Ovary (tissue), 10 donors: Measurements from ENCODE around the gene ABHD4. TPM values are rescaled to one million over a fixed set of nuclear protein-coding genes. Genes with fewer than 3 reads are reported as not detected.

Experiments
- DNase-seq, 5 donors: peaks; one replicate each; pipeline ENCODE4 v3.0.0-alpha.2; 2019 to 2020
- H3K27ac ChIP-seq, 2 donors: fragments of 200-600 bp; one replicate each; pipeline versions ENCODE4 v1.5.1 to v1.8.0; 2019 to 2022
- H3K27me3 ChIP-seq: fragments of 200-600 bp; one replicate; pipeline ENCODE4 v1.8.0; 2022
- H3K36me3 ChIP-seq: fragments of 200-600 bp; sonication (generic); one replicate; pipeline ENCODE4 v1.5.1; 2019
- H3K4me1 ChIP-seq: one replicate; pipeline ENCODE4 v1.8.1; 2013; ENCODE audit warnings: mild to moderate bottlenecking, moderate library complexity; ENCODE audit not compliant: insufficient read depth
- H3K4me3 ChIP-seq: fragments of 200-600 bp; sonication (generic); one replicate; pipeline ENCODE4 v1.5.1; 2017
- H3K9me3 ChIP-seq, 2 donors: fragments of 200-600 bp in 1 of 2; sonication (generic) in 1 of 2; one replicate each; pipeline versions ENCODE4 v1.5.1 to v1.8.1; 2013 to 2019; ENCODE audit warnings: mild to moderate bottlenecking in 1 of 2, moderate library complexity in 1 of 2
- CTCF ChIP-seq, 3 donors: fragments of 450-650 bp in 2 of 3; fragments of 200-600 bp in 1 of 3; IDR thresholded peaks; one replicate each; pipeline versions ENCODE4 v1.5.1 to v1.8.0; 2016 to 2022; ENCODE audit warnings: antibody characterized with exemption in 3 of 3, mild to moderate bottlenecking in 1 of 3
- EP300 ChIP-seq: sonication (generic); formaldehyde crosslinking; IDR thresholded peaks from one replicate; pipeline ENCODE4 v1.6.1; 2017; ENCODE audit warnings: antibody characterized with exemption
- POLR2A ChIP-seq: fragments of 450-650 bp; IDR thresholded peaks from one replicate; pipeline ENCODE4 v1.6.1; 2017; ENCODE audit warnings: antibody characterized with exemption, mild to moderate bottlenecking, moderate library complexity
- WGBS, 3 donors: extraction: QIAGEN DNeasy Blood & Tissue Kit in 1 of 3; methylation state at CpG; one replicate each; pipeline versions ENCODE4 v1.1.5 to v1.1.7; 2013 to 2017; 5-methylcytosine and 5-hydroxymethylcytosine counted together
- intact Hi-C, 4 donors: fragments of 100-400 bp; cut with DNase I; formaldehyde crosslinking; loops; one replicate each; pipeline versions ENCODE4 v1.11.0 to v1.15.1; 2022 to 2023
- long read RNA-seq, 3 donors: library from polyadenylated mRNA in 2 of 3; unstranded in 2 of 3; transcript quantifications; one replicate each; pipeline ENCODE4 v2.0.0 and lab custom pipeline, GENCODE V29; 2021 to 2026
- polyA plus RNA-seq, 2 donors: library from polyadenylated mRNA; stranded (reverse); fragments of 200-250 nt in 1 of 2; fragments of 350-450 nt in 1 of 2; fragmentation: Illumina TruSeq in 1 of 2; extraction: RNeasy Lipid Tissue Mini Kit (QIAGEN cat#74804) in 1 of 2; gene quantifications; one replicate each; pipeline ENCODE4 v1.2.3, GENCODE V29; 2013 to 2014
- total RNA-seq, 7 donors: library from RNA; depleted of rRNA in 2 of 7; stranded (reverse); fragments of >200 nt in 2 of 7; fragmentation: NEBNext Ultra II Directional in 3 of 7; extraction: Animal tissue kit (Norgen Biotek cat#: 25700) in 3 of 7; gene quantifications; one replicate each; pipeline versions ENCODE4 v1.1.0 to v1.2.4, GENCODE V29; 2016 to 2023
- donor health status: DM: no; HTN: no; CAD: no; lungs with moderate emphysema.
- donor health status: DM: no; HTN: no; CAD: no.
- donor health status: Bipolar disorder and iron deficiency.
- donor health status: DM: yes; HTN: yes; CAD: no.
- donor health status: DM: no; HTN: no; CAD: no.
- donor health status: DM: yes; HTN: yes; CAD: no.

Gene ABHD4, protein sequence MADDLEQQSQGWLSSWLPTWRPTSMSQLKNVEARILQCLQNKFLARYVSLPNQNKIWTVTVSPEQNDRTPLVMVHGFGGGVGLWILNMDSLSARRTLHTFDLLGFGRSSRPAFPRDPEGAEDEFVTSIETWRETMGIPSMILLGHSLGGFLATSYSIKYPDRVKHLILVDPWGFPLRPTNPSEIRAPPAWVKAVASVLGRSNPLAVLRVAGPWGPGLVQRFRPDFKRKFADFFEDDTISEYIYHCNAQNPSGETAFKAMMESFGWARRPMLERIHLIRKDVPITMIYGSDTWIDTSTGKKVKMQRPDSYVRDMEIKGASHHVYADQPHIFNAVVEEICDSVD
- total RNA-seq (10 to 100 TPM in 6 of 7 donors, 1 to 10 TPM in 1; 5.6 to 28.6 (median 18.8) TPM), polyA plus RNA-seq (10 to 100 TPM; 16.7 to 64.0 TPM)
- long read RNA-seq, donor 1, transcript ABHD4-203 (7 exons, 3,366 nt) = major isoform, 53 of 61 reads
- long read RNA-seq, donor 1, partial matches to known transcripts = 4 of 61 reads
- long read RNA-seq, donor 1, other reads (novel, unspliced or antisense) = 4 of 61 reads
- long read RNA-seq, donor 2, transcript ABHD4-203 (7 exons, 3,366 nt) = major isoform, 6 of 7 reads
- long read RNA-seq, donor 2, partial matches to known transcripts = 0 of 7 reads
- long read RNA-seq, donor 2, other reads (novel, unspliced or antisense) = 0 of 7 reads
- long read RNA-seq, donor 3, transcript ABHD4-203 (7 exons, 3,366 nt) = major isoform, 26 of 37 reads
- long read RNA-seq, donor 3, partial matches to known transcripts = 4 of 37 reads
- long read RNA-seq, donor 3, other reads (novel, unspliced or antisense) = 7 of 37 reads

GRCh38 chr14:22598099-22598895, at the start of gene ABHD4:
TSS of gene ABHD4 (plus strand) at chr14:22598300. CDS start at chr14:22598307, 7 bp downstream.
- Histone ChIP-seq H3K4me3 (peak within 1 kb of the TSS; percentile 76), H3K4me1 (no peaks in the 10 kb centered on the region), H3K27me3 (no peaks in the 10 kb centered on the region), H3K27ac (peak within 1 kb of the TSS; percentile 22 to 49), H3K36me3 (no peaks in the 10 kb centered on the region), H3K9me3 (no peaks in the 10 kb centered on the region)
- WGBS, 3 donors = 0 to 1% (median 0%) methylated on average over 47 to 49 of the region's 49 CpGs
- peak; percentile 73 to 86 (median 83) for DNase-seq
- intact Hi-C loops = loop anchor here in 1 of 4 donors (10.0 kb wide), 1 partner anchor 167 kb away; the partner anchor contains the start of gene OXA1L
- TF ChIP-seq POLR2A (no peak), CTCF (IDR thresholded peaks at IDR 0.05) (peak in 1 of 3 donors; percentile 15)

GRCh38 chr14:22549324-22549962, 48.7 kb upstream of the ABHD4 start:
- no peak for DNase-seq
- TF ChIP-seq EP300 = no peak
- TF ChIP-seq POLR2A = no peak
- no peak for TF ChIP-seq CTCF (IDR thresholded peaks at IDR 0.05)
- 91 to 96% (median 91%) methylated on average over 6 of the region's 6 CpGs for WGBS, 3 donors
- no peak overlapping the region for H3K27ac ChIP-seq
- H3K36me3 ChIP-seq = no peaks in the 10 kb centered on the region
- intact Hi-C loops = loop anchor here in 1 of 4 donors (5.0 kb wide), 1 partner anchor 162 kb away; no protein-coding TSS in a partner anchor
- H3K4me1 ChIP-seq = peaks cover 2% of the 10 kb centered on the region
- H3K27me3 ChIP-seq = no peaks in the 10 kb centered on the region
- H3K4me3 ChIP-seq = no peak overlapping the region
- no peaks in the 10 kb centered on the region for H3K9me3 ChIP-seq

DNA sequence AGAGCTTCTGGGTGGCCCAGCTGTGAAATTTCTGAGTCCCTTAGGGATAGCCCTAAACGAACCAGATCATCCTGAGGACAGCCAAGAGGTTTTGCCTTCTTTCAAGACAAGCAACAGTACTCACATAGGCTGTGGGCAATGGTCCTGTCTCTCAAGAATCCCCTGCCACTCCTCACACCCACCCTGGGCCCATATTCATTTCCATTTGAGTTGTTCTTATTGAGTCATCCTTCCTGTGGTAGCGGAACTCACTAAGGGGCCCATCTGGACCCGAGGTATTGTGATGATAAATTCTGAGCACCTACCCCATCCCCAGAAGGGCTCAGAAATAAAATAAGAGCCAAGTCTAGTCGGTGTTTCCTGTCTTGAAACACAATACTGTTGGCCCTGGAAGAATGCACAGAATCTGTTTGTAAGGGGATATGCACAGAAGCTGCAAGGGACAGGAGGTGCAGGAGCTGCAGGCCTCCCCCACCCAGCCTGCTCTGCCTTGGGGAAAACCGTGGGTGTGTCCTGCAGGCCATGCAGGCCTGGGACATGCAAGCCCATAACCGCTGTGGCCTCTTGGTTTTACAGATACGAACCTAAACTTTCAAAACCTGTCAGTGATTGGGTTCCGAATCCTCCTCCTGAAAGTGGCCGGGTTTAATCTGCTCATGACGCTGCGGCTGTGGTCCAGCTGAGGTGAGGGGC, 48.0 kb upstream of the ABHD4 start:
- no peaks in the 10 kb centered on the region for H3K36me3 ChIP-seq
- no peaks in the 10 kb centered on the region for H3K27me3 ChIP-seq
- H3K9me3 ChIP-seq = no peaks in the 10 kb centered on the region
- H3K27ac ChIP-seq = no peak overlapping the region
- TF ChIP-seq CTCF (IDR thresholded peaks at IDR 0.05) (no peak), EP300 (no peak), POLR2A (no peak)
- no peak overlapping the region for H3K4me3 ChIP-seq
- WGBS, 3 donors = 63 to 72% (median 69%) methylated on average over 11 of the region's 11 CpGs
- intact Hi-C loops = loop anchor here in 3 of 4 donors (5.0 to 10.0 kb wide), 3 partner anchors 105 to 163 kb away; no protein-coding TSS in a partner anchor
- peaks cover 2% of the 10 kb centered on the region for H3K4me1 ChIP-seq
- no peak for DNase-seq
